Embryonic facial prominence (tissue), 1 donor: ENCODE measurements around the gene SMCO1.
"Not testable (repeated sequence)": the region's sequence is repeated elsewhere in the genome, so short reads cannot be mapped to it uniquely, and the experiment has no call there.

Source experiments
- DNase-seq: peaks from one replicate; pipeline ENCODE4 v3.0.0-alpha.2; 2016; ENCODE audit errors: extremely low spot score

SMCO1 gene

GRCh38 chr3:196492080-196492479 is 23.1 kb downstream of the SMCO1 start:
- no peak for DNase-seq

- DNase-seq = no peak
Observed at GRCh38 chr3:196489747-196490146, 25.4 kb downstream of the SMCO1 start.

GRCh38 chr3:196486263-196486662 is 28.9 kb downstream of the SMCO1 start:
- DNase-seq = no peak

- DNase-seq = no peak
Observed at GRCh38 chr3:196477678-196478077, 37.5 kb downstream of the SMCO1 start.

GRCh38 chr3:196472286-196472685 is 42.9 kb downstream of the SMCO1 start:
- no peak for DNase-seq

- DNase-seq = no peak
Observed at GRCh38 chr3:196471551-196471950, 43.6 kb downstream of the SMCO1 start.

GRCh38 chr3:196470182-196470581 is 45.0 kb downstream of the SMCO1 start:
- not testable (repeated sequence) for DNase-seq

- DNase-seq = no peak
Observed at GRCh38 chr3:196463804-196464203, 51.3 kb downstream of the SMCO1 start.

GRCh38 chr3:196463478-196463756 is 51.7 kb downstream of the SMCO1 start:
- no peak for DNase-seq

GRCh38 chr3:196462680-196463477 is 52.3 kb downstream of the SMCO1 start:
- not testable (repeated sequence) for DNase-seq

GRCh38 chr3:196458063-196458462 is 57.1 kb downstream of the SMCO1 start:
- DNase-seq = no peak

GRCh38 chr3:196457470-196457869 is 57.7 kb downstream of the SMCO1 start:
- not testable (repeated sequence) for DNase-seq
